HS-5 (cell line): Measurements from ENCODE around the gene C2CD5.
"Not testable (repeated sequence)": the region's sequence is repeated elsewhere in the genome, so short reads cannot be mapped to it uniquely, and the experiment has no call there.

ENCODE experiments used
- DNase-seq: peaks from one replicate; pipeline ENCODE4 v3.0.0-alpha.2; 2012; ENCODE audit warnings: low read depth

Gene C2CD5

GRCh38 chr12:22477166-22477893, 67.0 kb downstream of the C2CD5 start:
- peak; percentile 85 for DNase-seq

GRCh38 chr12:22476133-22476532, 68.2 kb downstream of the C2CD5 start:
- no peak for DNase-seq

GRCh38 chr12:22474970-22475720, 69.2 kb downstream of the C2CD5 start:
- no peak for DNase-seq

GRCh38 chr12:22473212-22473611, 71.1 kb downstream of the C2CD5 start:
- DNase-seq, result no peak

- DNase-seq, result peak; percentile 42
Observed at GRCh38 chr12:22467190-22467589, 77.2 kb downstream of the C2CD5 start.

- no peak for DNase-seq
Observed at GRCh38 chr12:22463306-22463705, 81.0 kb downstream of the C2CD5 start.

- no peak for DNase-seq
Observed at GRCh38 chr12:22461786-22462185, 82.6 kb downstream of the C2CD5 start.

GRCh38 chr12:22459838-22460490, 84.4 kb downstream of the C2CD5 start:
- no peak for DNase-seq

- DNase-seq, result no peak
Observed at GRCh38 chr12:22458298-22458937, 85.9 kb downstream of the C2CD5 start.

- DNase-seq, result no peak
Observed at GRCh38 chr12:22457085-22457484, 87.3 kb downstream of the C2CD5 start.

GRCh38 chr12:22453511-22453910, 90.8 kb downstream of the C2CD5 start:
- no peak for DNase-seq

- no peak for DNase-seq
Observed at GRCh38 chr12:22447223-22447622, 97.1 kb downstream of the C2CD5 start.

- not testable (repeated sequence) for DNase-seq
Observed at GRCh38 chr12:22444317-22444665, 100.1 kb downstream of the C2CD5 start.

- peak; percentile 48 for DNase-seq
Observed at GRCh38 chr12:22443379-22444316, 100.7 kb downstream of the C2CD5 start.

- no peak for DNase-seq
Observed at GRCh38 chr12:22437031-22437806, 107.1 kb downstream of the C2CD5 start.

- DNase-seq, result no peak
Observed at GRCh38 chr12:22435583-22435982, 108.8 kb downstream of the C2CD5 start.

GRCh38 chr12:22431693-22432251, 112.6 kb downstream of the C2CD5 start:
- no peak for DNase-seq

GRCh38 chr12:22416801-22417200, 127.5 kb downstream of the C2CD5 start:
- DNase-seq, result no peak

- DNase-seq, result peak; percentile 33
Observed at GRCh38 chr12:22415342-22416309, 128.7 kb downstream of the C2CD5 start.
